Ascending aorta (tissue), 2 donors: ENCODE results near the gene ZNF638. TPM values are rescaled to one million over a fixed set of nuclear protein-coding genes. Genes with fewer than 3 reads are reported as not detected.

Source experiments
- DNase-seq, 2 donors: peaks; one replicate each; pipeline ENCODE4 v3.0.0-alpha.2; 2019; ENCODE audit warnings: low spot score in 2 of 2
- H3K27ac ChIP-seq, 2 donors: fragments of 200-600 bp; sonication (generic); one replicate each; pipeline ENCODE4 v1.5.1; 2016 to 2017; ENCODE audit warnings: mild to moderate bottlenecking in 1 of 2
- H3K27me3 ChIP-seq: fragments of 200-600 bp; sonication (generic); one replicate; pipeline ENCODE4 v1.5.1; 2017
- H3K36me3 ChIP-seq, 2 donors: fragments of 200-600 bp; sonication (generic); one replicate each; pipeline ENCODE4 v1.5.1; 2016
- H3K4me1 ChIP-seq, 2 donors: fragments of 200-600 bp; sonication (generic); one replicate each; pipeline ENCODE4 v1.5.1; 2016 to 2017; ENCODE audit warnings: mild to moderate bottlenecking in 1 of 2
- H3K4me3 ChIP-seq, 2 donors: fragments of 200-600 bp; sonication (generic); one replicate each; pipeline ENCODE4 v1.5.1; 2016 to 2017; ENCODE audit warnings: mild to moderate bottlenecking in 1 of 2
- H3K9me3 ChIP-seq, 2 donors: fragments of 200-600 bp; sonication (generic); one replicate each; pipeline ENCODE4 v1.5.1; 2016
- intact Hi-C: fragments of 100-400 bp; cut with DNase I; formaldehyde crosslinking; loops from one replicate; pipeline ENCODE4 v1.15.1; 2023
- total RNA-seq: library from RNA; depleted of rRNA; stranded (reverse); fragments of >200 nt; gene quantifications from one replicate; pipeline ENCODE4 v1.1.0, GENCODE V29; 2016
- TF ChIP-seq, protein P1 (sequence below), 3 experiments: fragments of 200-600 bp in 2 of 3; fragments of 450-650 bp in 1 of 3; sonication (generic) in 2 of 3; IDR thresholded peaks; one replicate each; pipeline ENCODE4 v1.5.1; 2016 to 2019; ENCODE audit warnings: antibody characterized with exemption in 3 of 3, mild to moderate bottlenecking in 1 of 3, moderate library complexity in 1 of 3

ZNF638 gene
- total RNA-seq, 1 donor from 2014 or later = 56.0 TPM

DNA sequence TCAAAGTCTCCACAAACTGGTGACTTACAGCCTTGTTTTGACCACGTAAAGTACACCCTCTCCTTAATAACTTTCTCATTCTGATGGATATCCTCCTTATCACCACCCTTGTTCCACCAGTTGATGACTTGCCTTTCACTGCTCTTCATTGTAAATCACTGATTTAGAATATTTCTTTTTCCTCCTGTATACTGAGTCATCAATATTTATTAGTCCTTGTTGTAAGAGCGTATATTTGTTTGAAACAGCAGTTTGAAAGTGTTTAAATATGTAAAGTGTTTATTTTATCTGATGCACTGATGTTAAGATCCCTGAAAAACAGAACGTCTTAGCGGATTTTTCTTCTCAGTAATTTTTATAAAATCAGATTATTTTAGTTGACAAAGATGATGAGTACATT lies 87.6 kb downstream of the ZNF638 start:
- H3K36me3 ChIP-seq = peaks cover 10 to 16% of the 10 kb centered on the region in 2 donors
- intact Hi-C loops = no loop called here
- no peak overlapping the region for H3K27ac ChIP-seq
- DNase-seq = no peak
- no peak overlapping the region for H3K4me3 ChIP-seq
- no peaks in the 10 kb centered on the region for H3K27me3 ChIP-seq
- TF ChIP-seq, protein P1, sequence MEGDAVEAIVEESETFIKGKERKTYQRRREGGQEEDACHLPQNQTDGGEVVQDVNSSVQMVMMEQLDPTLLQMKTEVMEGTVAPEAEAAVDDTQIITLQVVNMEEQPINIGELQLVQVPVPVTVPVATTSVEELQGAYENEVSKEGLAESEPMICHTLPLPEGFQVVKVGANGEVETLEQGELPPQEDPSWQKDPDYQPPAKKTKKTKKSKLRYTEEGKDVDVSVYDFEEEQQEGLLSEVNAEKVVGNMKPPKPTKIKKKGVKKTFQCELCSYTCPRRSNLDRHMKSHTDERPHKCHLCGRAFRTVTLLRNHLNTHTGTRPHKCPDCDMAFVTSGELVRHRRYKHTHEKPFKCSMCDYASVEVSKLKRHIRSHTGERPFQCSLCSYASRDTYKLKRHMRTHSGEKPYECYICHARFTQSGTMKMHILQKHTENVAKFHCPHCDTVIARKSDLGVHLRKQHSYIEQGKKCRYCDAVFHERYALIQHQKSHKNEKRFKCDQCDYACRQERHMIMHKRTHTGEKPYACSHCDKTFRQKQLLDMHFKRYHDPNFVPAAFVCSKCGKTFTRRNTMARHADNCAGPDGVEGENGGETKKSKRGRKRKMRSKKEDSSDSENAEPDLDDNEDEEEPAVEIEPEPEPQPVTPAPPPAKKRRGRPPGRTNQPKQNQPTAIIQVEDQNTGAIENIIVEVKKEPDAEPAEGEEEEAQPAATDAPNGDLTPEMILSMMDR (IDR thresholded peaks at IDR 0.05) = no peak
- H3K4me1 ChIP-seq = peaks cover 0 to 3% of the 10 kb centered on the region in 2 donors
- no peaks in the 10 kb centered on the region for H3K9me3 ChIP-seq

DNA sequence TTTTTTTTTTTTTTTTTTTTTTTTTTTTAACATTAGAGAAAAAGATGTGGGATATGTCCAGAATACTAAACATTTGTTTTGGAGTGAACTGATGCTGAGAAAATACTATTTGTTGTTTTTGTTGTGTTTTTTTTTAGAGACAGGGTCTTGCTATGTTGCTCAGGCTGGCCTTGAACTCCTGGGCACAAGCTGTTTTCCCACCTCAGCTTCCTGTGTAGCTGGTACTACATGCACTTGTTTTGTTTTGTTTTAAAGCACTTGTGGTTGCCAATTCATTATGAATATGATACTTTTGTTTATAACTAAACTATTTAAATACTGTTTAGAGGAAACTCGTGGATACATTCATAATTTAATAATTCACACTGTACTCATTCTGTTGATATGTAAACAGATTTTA lies 88.4 kb downstream of the ZNF638 start:
- H3K27ac ChIP-seq = no peak overlapping the region
- H3K36me3 ChIP-seq = peaks cover 10 to 22% of the 10 kb centered on the region in 2 donors
- no peak overlapping the region for H3K4me3 ChIP-seq
- intact Hi-C loops = no loop called here
- H3K4me1 ChIP-seq = peaks cover 0 to 3% of the 10 kb centered on the region in 2 donors
- DNase-seq = no peak
- no peaks in the 10 kb centered on the region for H3K27me3 ChIP-seq
- no peaks in the 10 kb centered on the region for H3K9me3 ChIP-seq
- TF ChIP-seq, protein P1 (IDR thresholded peaks at IDR 0.05) = no peak

DNA sequence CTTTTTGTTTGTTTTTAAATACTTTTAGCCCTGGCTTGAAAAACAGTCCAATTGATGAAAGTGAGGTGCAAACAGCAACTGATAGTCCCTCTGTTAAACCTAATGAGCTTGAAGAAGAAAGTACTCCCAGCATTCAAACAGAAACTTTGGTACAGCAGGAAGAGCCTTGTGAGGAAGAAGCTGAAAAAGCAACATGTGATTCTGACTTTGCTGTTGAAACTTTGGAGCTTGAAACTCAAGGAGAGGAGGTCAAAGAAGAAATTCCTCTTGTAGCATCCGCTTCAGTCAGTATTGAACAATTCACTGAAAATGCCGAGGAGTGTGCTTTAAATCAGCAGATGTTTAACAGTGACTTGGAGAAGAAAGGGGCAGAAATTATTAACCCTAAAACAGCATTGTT lies 91.2 kb downstream of the ZNF638 start:
- H3K4me3 ChIP-seq = no peak overlapping the region
- no peaks in the 10 kb centered on the region for H3K27me3 ChIP-seq
- no peak overlapping the region for H3K27ac ChIP-seq
- intact Hi-C loops = no loop called here
- TF ChIP-seq, protein P1 (IDR thresholded peaks at IDR 0.05) = no peak
- H3K4me1 ChIP-seq = peaks cover 0 to 3% of the 10 kb centered on the region in 2 donors
- peaks cover 22 to 49% of the 10 kb centered on the region in 2 donors for H3K36me3 ChIP-seq
- DNase-seq = no peak
- H3K9me3 ChIP-seq = no peaks in the 10 kb centered on the region

DNA sequence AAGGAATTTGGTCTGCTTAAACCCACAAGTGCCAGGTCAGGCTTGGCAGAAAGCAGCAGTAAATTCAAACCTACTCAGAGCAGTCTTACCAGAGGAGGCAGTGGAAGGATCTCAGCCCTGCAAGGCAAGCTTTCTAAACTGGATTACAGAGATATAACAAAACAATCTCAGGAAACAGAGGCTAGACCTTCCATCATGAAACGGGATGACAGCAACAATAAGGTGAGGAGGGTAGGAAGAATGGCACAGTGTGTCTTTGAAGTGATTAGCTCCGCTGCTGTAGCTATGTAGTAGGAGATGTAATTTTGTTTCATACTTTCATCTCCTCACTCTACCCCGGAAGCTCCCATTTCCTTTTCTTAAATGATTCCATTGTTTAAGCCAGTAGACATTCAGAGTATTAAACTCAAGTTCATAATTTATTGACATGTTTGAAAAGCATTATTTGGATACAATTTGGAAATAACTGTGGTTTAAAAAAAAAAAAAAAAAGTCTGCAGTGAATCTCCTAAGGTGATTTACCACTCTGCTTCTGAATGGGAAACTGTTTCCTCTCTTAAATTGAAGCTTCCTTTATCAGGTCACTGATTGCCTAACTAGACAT lies 92.3 kb downstream of the ZNF638 start:
- H3K9me3 ChIP-seq = no peaks in the 10 kb centered on the region
- TF ChIP-seq, protein P1 (IDR thresholded peaks at IDR 0.05) = no peak
- H3K4me3 ChIP-seq = no peak overlapping the region
- H3K4me1 ChIP-seq = no peaks in the 10 kb centered on the region
- H3K36me3 ChIP-seq = peaks cover 25 to 59% of the 10 kb centered on the region in 2 donors
- H3K27ac ChIP-seq = no peak overlapping the region
- no peak for DNase-seq
- intact Hi-C loops = no loop called here
- H3K27me3 ChIP-seq = no peaks in the 10 kb centered on the region

DNA sequence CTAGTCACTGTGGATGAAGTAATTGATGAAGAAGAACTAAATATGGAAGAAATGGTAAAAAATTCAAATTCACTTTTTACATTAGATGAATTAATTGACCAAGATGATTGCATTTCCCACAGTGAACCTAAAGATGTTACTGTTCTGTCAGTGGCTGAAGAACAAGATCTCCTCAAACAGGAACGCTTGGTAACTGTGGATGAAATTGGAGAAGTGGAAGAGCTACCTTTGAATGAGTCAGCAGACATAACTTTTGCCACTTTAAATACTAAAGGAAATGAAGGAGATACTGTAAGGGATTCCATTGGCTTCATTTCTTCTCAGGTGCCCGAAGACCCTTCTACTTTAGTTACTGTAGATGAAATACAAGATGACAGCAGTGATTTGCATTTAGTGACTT lies 95.1 kb downstream of the ZNF638 start:
- H3K4me3 ChIP-seq = no peak overlapping the region
- DNase-seq = no peak
- TF ChIP-seq, protein P1 (IDR thresholded peaks at IDR 0.05) = no peak
- H3K27me3 ChIP-seq = no peaks in the 10 kb centered on the region
- H3K4me1 ChIP-seq = no peaks in the 10 kb centered on the region
- H3K27ac ChIP-seq = no peak overlapping the region
- peaks cover 33 to 86% of the 10 kb centered on the region in 2 donors for H3K36me3 ChIP-seq
- H3K9me3 ChIP-seq = no peaks in the 10 kb centered on the region
- intact Hi-C loops = no loop called here
